HCT116 (cell line): Measurements from ENCODE around the gene SLC45A2. TPM values are rescaled to one million over a fixed set of nuclear protein-coding genes. Genes with fewer than 3 reads are reported as not detected.

Experiments
- ATAC-seq: fragments of 200-7000 bp; cut with Tn5 transposase; 2 replicates; pipeline ENCODE4 v1.9.1; 2020; ENCODE audit warnings: mild to moderate bottlenecking, moderate library complexity
- BruUV-seq: library from RNA; stranded (reverse); fragments of 400-500 nt; replicated peaks from 2 replicates; lab custom pipeline; 2021; lab: Mats Ljungman, UMichigan
- CTCF ChIA-PET: fragments of 300-600 bp; sonication (Branson Sonifier 250); formaldehyde crosslinking; loops from one replicate; lab custom pipeline; 2021; ENCODE audit warnings: antibody characterized with exemption; lab: Charles Lee
- POLR2A ChIA-PET: fragments of 300-600, 350-600 bp; sonication (Branson Sonifier 250); formaldehyde crosslinking; loops from one replicate; lab custom pipeline; 2021; ENCODE audit warnings: antibody characterized with exemption; lab: Charles Lee
- RAD21 ChIA-PET, 2 experiments: fragments of 300-600 bp; sonication (Branson Sonifier 250); formaldehyde crosslinking; loops; one replicate each; lab custom pipeline; 2023; ENCODE audit warnings: low total read pairs in 2 of 2; ENCODE audit not compliant: uncharacterized antibody in 2 of 2, unreplicated experiment in 2 of 2, low non-redundant PET in 1 of 2; lab: Charles Lee
- DNase-seq: peaks from one replicate; pipeline ENCODE4 v3.0.0-alpha.2; 2010; ENCODE audit warnings: low read depth, low spot score
- H2AFZ ChIP-seq: fragments of 200-600 bp; shearing (Covaris generic), sonication (generic); 2 replicates; pipeline ENCODE4 v1.6.1; 2017; ENCODE audit warnings: low read depth, mixed run types, mixed read lengths, antibody characterized with exemption, low read length; ENCODE audit not compliant: poor library complexity, severe bottlenecking
- H3K27ac ChIP-seq: 2 replicates; pipeline ENCODE4 v1.5.1; 2012; ENCODE audit warnings: low read depth, low read length
- H3K27me3 ChIP-seq: fragments of 200-600 bp; sonication (generic); 2 replicates; pipeline ENCODE4 v1.6.1; 2016; ENCODE audit warnings: mixed run types, low read length, mixed read lengths; ENCODE audit not compliant: insufficient read depth
- H3K36me3 ChIP-seq, 2 experiments: fragments of 200-500 bp in 1 of 2; fragments of 200-600 bp in 1 of 2; sonication (Bioruptor generic) in 1 of 2; sonication (generic) in 1 of 2; 2 replicates each; pipeline versions ENCODE4 v1.5.1 to v1.6.1; 2014 to 2016; ENCODE audit warnings: low read length in 2 of 2, inconsistent platforms in 1 of 2, mixed read lengths in 1 of 2, mixed run types in 1 of 2; ENCODE audit not compliant: insufficient read depth in 2 of 2, control insufficient read depth in 1 of 2
- H3K4me1 ChIP-seq, 2 experiments: fragments of 200-600 bp in 1 of 2; sonication (generic) in 1 of 2; 2 replicates each; pipeline versions ENCODE4 v1.5.1 to v1.6.1; 2012 to 2017; ENCODE audit warnings: low read length in 2 of 2, inconsistent platforms in 1 of 2, mild to moderate bottlenecking in 1 of 2, mixed read lengths in 1 of 2, mixed run types in 1 of 2, moderate library complexity in 1 of 2; ENCODE audit not compliant: insufficient read depth in 2 of 2, control insufficient read depth in 1 of 2
- H3K4me2 ChIP-seq: fragments of 200-600 bp; sonication (generic); 2 replicates; pipeline ENCODE4 v1.6.1; 2017; ENCODE audit warnings: mixed run types, low read length, mixed read lengths
- H3K4me3 ChIP-seq, 2 experiments: fragments of 200-600 bp in 1 of 2; sonication (generic) in 1 of 2; replicated peaks in 1 of 2; 2 replicates each; pipeline ENCODE4 v1.5.1; 2011 to 2016; ENCODE audit warnings: low read length in 2 of 2, control low read depth in 1 of 2, low read depth in 1 of 2, mild to moderate bottlenecking in 1 of 2, mixed read lengths in 1 of 2, mixed run types in 1 of 2
- H3K79me2 ChIP-seq: fragments of 200-600 bp; sonication (generic); 2 replicates; pipeline ENCODE4 v1.6.1; 2017; ENCODE audit warnings: mild to moderate bottlenecking, mixed run types, low read length, moderate library complexity, mixed read lengths; ENCODE audit not compliant: insufficient read depth
- H3K9ac ChIP-seq: fragments of 200-600 bp; sonication (generic); 2 replicates; pipeline ENCODE4 v1.6.1; 2016; ENCODE audit warnings: low read length, mixed read lengths
- H3K9me2 ChIP-seq: fragments of 200-600 bp; sonication (generic), shearing (Covaris generic); 2 replicates; pipeline ENCODE4 v1.6.1; 2017; ENCODE audit warnings: mixed run types, mild to moderate bottlenecking, moderate library complexity; ENCODE audit not compliant: insufficient read depth
- H3K9me3 ChIP-seq, 2 experiments: fragments of 200-500 bp in 1 of 2; fragments of 200-600 bp in 1 of 2; sonication (Bioruptor generic) in 1 of 2; sonication (generic) in 1 of 2; 2 replicates each; pipeline ENCODE4 v1.6.1; 2014 to 2017; ENCODE audit warnings: low read length in 2 of 2, mixed read lengths in 2 of 2, inconsistent platforms in 1 of 2, low read depth in 1 of 2, mild to moderate bottlenecking in 1 of 2, mixed run types in 1 of 2, moderate library complexity in 1 of 2; ENCODE audit not compliant: control insufficient read depth in 1 of 2, insufficient read depth in 1 of 2
- H4K20me1 ChIP-seq: fragments of 200-600 bp; sonication (generic), shearing (Covaris generic); 2 replicates; pipeline ENCODE4 v1.6.1; 2017; ENCODE audit warnings: mixed run types, mild to moderate bottlenecking, moderate library complexity; ENCODE audit not compliant: insufficient read depth
- EZH2 ChIP-seq: fragments of 200-600 bp; sonication (generic); IDR thresholded peaks from 2 replicates; pipeline ENCODE4 v1.6.1; 2017; ENCODE audit warnings: antibody characterized with exemption, mixed run types
- EZH2phosphoT487 ChIP-seq: fragments of 200-600 bp; IDR thresholded peaks from 2 replicates; pipeline ENCODE4 v1.6.1; 2018; ENCODE audit warnings: antibody characterized with exemption, borderline replicate concordance
- POLR2A ChIP-seq: IDR thresholded peaks from 2 replicates; pipeline ENCODE4 v1.7.0; 2011; ENCODE audit warnings: borderline replicate concordance; ENCODE audit not compliant: insufficient read depth, insufficient read length; ENCODE audit errors: extremely low read depth
- POLR2AphosphoS5 ChIP-seq: IDR thresholded peaks from 2 replicates; pipeline ENCODE4 v1.6.1; 2011; ENCODE audit warnings: mild to moderate bottlenecking, low read depth, low read length, moderate library complexity
- SP1 ChIP-seq: IDR thresholded peaks from 2 replicates; pipeline ENCODE4 v1.6.1; 2012; ENCODE audit warnings: low read depth
- SRF ChIP-seq: IDR thresholded peaks from 2 replicates; pipeline ENCODE4 v1.6.1; 2012; ENCODE audit warnings: low read depth
- YY1 ChIP-seq: IDR thresholded peaks from 2 replicates; pipeline ENCODE4 v1.6.1; 2011; ENCODE audit warnings: low read length, low read depth, moderate library complexity, mild to moderate bottlenecking; ENCODE audit not compliant: insufficient replicate concordance; ENCODE audit errors: extremely low read depth
- ZFX ChIP-seq: fragments of 450-650 bp; IDR thresholded peaks from 2 replicates; pipeline ENCODE4 v1.6.1; 2017
- ZNF274 ChIP-seq: fragments of 200-500 bp; sonication (Bioruptor generic); IDR thresholded peaks from 2 replicates; pipeline ENCODE4 v1.6.1; 2014; ENCODE audit warnings: mild to moderate bottlenecking, low read depth, low read length, inconsistent platforms
- intact Hi-C: fragments of 100-400 bp; cut with micrococcal nuclease; formaldehyde crosslinking; loops from 2 replicates; pipeline ENCODE4 v1.10.0; 2022
- total RNA-seq: library from RNA; stranded (reverse); gene quantifications from one replicate; pipeline ENCODE4 v1.2.1, GENCODE V29; 2021; ENCODE audit not compliant: unreplicated experiment

Gene SLC45A2
- total RNA-seq, 1 experiment from 2014 or later: not detected

GRCh38 chr5:34016750-34017149 is 32.3 kb upstream of the SLC45A2 start (continued):
- TF ChIP-seq SRF (no peak), ZNF274 (no peak), POLR2A (no peak), SP1 (no peak), EZH2 (no peak)

DNA sequence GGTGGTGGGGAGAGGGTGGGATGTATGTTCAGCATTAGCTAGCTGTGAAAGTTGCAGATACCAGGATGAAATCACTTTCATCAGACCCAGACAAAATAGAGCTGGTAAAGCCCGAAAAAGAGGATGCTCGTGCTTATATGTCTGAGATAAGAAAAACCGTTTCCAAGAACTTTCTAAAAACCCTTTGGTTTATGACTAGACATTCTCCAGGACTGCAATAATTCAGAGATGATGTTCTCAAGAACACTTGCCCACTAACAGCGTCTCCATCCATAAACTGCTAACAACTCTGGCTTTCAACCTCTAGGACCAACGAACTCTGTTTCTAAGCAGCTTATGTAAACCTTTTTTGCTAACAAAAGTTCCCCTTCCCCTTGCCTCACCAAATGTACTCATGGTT is 31.7 kb upstream of the SLC45A2 start:
- ChIA-PET POLR2A (interaction anchor here (0.7 kb wide), 1 partner anchor 467 kb away, joined by 3 read pairs; no protein-coding TSS in a partner anchor), CTCF (no interaction called here), RAD21 (no interaction called here)
- no peak overlapping the region for H3K4me2 ChIP-seq
- H3K79me2 ChIP-seq: no peaks in the 10 kb centered on the region
- no peak overlapping the region for H2AFZ ChIP-seq
- H3K4me1 ChIP-seq: no peaks in the 10 kb centered on the region
- intact Hi-C loops: loop anchor here (1.0 kb wide), 1 partner anchor 46 kb away; no protein-coding TSS in a partner anchor
- H3K4me3 ChIP-seq: no peak overlapping the region
- DNase-seq: no peak
- no peak overlapping the region for H3K27ac ChIP-seq
- TF ChIP-seq POLR2A: no peak
- TF ChIP-seq POLR2AphosphoS5: no peak
- no peaks in the 10 kb centered on the region for H3K27me3 ChIP-seq
- no peak overlapping the region for H3K9ac ChIP-seq
- BruUV-seq: no TSS peak
- no peaks in the 10 kb centered on the region for H3K36me3 ChIP-seq
- no peak for ATAC-seq
- no peaks in the 10 kb centered on the region for H4K20me1 ChIP-seq
- H3K9me3 ChIP-seq: no peaks in the 10 kb centered on the region
- H3K9me2 ChIP-seq: no peaks in the 10 kb centered on the region

DNA sequence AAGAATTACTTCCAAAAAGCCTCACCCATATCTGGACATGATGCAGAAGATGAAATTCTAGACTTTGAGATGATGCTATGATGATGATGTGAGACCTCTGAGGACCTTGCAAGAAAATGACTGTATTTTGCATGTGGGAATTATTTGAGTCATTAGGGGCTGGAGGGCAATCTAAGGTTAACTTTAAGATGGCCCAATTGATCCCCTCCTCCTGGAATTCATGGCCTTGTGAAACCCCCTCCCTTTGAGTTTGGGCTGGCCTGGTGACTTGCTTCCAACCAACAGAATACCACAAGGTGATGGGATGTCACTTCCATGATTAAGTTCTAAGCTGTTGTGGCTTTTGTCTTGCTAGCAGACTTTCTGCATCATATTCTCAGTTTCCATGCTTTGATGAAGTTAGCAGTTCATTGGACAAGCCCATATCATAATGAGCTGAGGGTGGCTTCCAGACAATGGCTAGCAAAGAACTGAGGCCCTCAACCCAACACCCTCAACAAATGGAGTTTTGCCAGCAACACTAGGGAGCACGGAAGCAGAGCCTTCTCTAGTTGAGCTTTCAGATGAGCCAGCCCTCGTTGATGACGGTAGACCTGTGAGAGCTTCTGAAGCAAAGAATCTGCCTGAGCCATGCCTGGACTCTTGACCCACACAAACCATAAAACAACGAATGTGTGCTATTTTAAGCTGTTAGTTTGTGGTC is 30.8 kb upstream of the SLC45A2 start:
- no peaks in the 10 kb centered on the region for H3K36me3 ChIP-seq
- ChIA-PET POLR2A (no interaction called here), RAD21 (no interaction called here), CTCF (no interaction called here)
- ATAC-seq (no peak), DNase-seq (no peak)
- H4K20me1 ChIP-seq: no peaks in the 10 kb centered on the region
- intact Hi-C loops: no loop called here
- no peak overlapping the region for H3K27ac ChIP-seq
- H3K4me2 ChIP-seq: no peak overlapping the region
- H3K9ac ChIP-seq: no peak overlapping the region
- H3K4me3 ChIP-seq: no peak overlapping the region
- H3K9me3 ChIP-seq: no peaks in the 10 kb centered on the region
- H3K79me2 ChIP-seq: no peaks in the 10 kb centered on the region
- TF ChIP-seq SP1 (no peak), ZFX (no peak), POLR2A (no peak), POLR2AphosphoS5 (no peak), YY1 (no peak), EZH2phosphoT487 (no peak)
- TF ChIP-seq, all 23 proteins: peak for 0
- Histone ChIP-seq H2AFZ (no peak overlapping the region), H3K4me1 (no peaks in the 10 kb centered on the region), H3K27me3 (no peaks in the 10 kb centered on the region), H3K9me2 (no peaks in the 10 kb centered on the region)
- no TSS peak for BruUV-seq
